ENCODE data around the gene PPP1R12B.
"Not testable (repeated sequence)": the region's sequence is repeated elsewhere in the genome, so short reads cannot be mapped to it uniquely, and the experiment has no call there.

The PPP1R12B gene

DNA sequence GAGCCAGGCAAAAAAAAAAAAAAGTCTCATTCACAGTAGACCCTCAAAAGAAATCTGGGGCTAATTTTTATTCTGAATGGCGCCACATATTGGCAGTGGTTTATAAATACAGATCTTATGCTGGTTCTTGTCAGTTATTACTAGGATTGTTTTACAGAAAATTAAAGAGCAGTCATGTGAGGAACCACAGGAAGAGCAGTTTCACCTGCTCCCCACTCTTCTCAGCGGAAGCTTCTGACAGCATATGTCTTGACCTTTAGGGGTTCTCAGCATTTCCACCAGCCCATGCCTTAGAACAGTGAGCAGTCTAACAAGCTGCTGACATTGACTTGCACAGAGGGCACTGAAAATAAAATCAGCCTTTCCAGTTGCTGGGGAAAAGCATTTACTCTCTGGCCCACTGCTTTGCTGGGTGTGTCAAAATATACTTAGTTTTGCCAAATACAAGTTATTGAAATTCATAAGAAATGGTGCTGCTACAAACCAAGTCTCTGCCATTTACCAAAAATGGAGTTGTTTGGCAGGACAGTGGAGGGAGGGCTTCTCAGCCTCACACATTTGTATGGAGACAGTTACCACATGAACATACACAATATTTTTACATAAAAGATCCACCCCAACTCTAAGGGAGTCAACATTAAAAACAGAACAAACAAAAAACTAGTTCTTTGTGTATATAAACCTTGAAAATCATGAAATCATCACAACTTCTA is 217.5 kb downstream of the PPP1R12B start:
- DNase-seq = no peak

DNA sequence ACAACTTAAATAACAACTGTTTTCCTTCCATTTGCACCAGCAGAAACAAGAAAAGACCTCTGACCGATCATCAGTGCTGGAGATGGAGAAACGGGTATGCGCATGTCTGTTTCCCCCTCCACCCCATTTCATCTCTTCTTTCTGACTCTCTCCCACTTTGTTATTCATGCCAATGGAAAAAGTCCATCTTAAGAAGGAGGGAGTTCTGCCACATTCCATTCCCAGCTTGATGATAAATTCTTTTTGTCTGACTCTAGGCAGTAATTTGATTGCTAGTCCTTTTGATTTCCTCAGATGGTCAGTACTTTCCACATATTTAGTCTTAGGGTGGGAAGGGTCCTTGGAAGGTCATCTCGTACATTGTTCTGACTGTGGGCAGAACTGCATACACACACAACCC is 219.2 kb downstream of the PPP1R12B start:
- no peak for DNase-seq

DNA sequence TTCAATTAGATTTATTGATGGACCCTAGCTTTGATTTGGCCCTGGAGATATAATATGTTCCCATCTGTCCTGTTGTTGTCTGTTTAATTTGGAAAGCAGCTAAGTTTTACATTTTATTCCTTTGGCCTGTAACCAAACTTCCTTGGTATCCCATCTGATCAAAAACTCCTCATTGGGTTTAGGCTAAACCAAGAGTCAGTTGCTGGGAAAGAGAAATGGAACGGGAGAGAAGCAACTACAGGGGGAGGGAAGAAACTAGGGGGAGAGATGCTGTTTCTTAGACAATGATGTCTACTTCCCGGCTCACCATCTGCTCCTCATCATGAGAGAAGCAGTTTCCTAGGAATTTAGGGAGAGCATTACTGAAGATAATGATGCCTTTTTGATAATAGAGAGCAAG is 219.9 kb downstream of the PPP1R12B start:
- no peak for DNase-seq

DNA sequence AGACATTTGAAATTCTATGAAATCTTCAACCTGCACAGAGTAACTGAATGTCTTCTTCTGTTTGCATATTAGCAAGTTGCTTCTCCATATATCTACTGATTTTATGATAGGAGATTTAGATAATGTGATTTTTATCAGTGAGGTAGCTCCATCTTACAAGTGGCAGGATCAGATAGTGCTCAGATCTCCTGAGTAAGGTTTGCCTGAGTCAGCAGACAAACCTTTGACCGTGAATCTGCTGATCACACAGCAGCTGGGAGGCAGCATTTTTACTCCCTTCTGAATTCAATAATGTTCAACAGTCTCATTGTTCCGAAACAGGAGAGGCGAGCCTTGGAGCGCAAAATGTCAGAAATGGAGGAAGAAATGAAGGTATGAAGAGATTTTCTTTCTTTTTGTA is 220.3 kb downstream of the PPP1R12B start:
- DNase-seq = no peak

DNA sequence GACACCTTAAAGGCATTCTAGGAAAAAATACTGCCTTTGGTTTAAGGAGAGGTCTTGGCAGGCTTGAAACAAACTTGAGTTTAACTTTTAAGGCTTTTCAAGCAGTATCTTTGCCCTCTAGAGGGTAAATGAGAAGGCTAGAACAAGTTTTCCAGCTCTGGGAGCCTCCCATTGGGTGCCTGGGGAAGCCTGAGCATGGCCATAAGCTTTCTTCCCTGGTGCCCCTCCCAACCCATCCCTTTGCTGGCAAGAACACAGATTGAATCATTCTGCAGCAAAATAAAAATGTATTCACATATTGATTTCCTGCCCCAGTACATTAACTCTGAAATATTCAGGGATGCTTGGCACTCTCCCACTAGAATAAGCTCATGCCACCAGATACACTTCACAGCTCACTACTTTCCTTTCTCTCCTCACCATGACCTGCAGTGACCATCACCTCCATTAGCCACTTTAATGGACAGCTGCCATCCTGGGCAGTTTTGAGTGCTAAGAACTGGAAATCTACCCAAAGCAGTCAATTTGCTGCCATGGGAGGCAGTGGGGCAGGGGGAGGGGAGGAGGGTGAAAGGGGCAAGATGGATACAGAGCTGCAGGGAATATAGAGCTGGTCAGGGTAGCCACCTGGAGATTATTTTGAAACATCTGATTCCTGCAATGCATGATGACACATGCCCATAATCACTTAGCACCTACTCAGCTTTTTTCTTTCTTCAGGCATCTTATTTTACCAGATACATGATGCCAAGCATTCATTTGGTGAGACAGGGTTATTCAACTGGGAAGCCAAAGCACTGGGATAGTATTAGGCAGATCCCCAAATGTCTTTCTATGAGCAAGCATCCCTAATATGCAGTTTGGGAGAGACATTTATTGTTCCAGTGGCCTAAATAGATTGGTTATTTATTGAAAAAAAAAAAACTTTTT is 221.2 kb downstream of the PPP1R12B start:
- DNase-seq = no peak

DNA sequence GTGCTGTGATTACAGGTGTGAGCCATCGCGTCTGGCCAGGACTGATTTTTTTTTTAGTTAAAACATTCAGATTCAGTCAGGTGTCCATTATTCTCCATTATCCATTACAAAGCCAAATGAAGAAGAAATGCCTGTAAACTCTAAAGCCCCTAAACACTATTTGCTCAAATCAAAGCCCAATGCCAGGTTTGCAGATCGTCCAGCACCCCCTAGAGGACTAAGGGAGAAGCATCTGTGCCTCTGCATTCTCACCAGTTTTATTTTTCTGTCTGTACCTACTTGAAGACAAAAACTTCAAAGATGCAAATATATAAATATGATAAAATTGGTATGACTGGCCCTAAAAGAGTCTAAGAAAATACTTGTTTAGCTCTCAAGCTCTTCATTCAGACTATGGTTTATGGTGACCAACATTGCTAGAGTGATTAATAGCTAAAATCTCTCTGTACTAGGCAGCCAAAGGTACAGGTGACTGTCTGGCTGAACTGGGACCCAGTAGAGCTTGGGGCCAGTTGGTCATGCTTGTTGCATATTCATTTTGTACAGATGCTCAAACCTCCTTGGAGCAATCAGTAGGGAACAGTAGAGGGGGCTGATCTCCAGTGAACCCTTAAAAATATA is 223.3 kb downstream of the PPP1R12B start:
- DNase-seq = no peak

DNA sequence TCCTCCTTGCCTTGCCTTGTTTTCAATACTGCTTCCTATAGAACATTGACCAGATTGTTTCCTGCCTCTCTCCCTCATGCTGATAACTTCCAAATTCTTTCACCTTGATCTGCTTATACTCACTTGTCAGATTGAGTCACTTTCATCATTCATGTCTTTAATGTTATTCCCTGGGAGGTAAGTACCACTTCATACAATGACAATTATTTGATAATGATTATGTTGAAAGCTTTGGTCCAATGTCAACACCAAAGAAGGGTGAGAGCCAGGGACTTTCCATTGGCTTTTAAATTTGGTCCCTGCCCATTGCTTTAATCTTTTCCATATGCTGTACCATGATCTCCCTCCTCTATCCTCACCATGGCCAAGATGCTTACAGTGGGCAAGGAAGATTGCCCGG is 224.4 kb downstream of the PPP1R12B start:
- no peak for DNase-seq

DNA sequence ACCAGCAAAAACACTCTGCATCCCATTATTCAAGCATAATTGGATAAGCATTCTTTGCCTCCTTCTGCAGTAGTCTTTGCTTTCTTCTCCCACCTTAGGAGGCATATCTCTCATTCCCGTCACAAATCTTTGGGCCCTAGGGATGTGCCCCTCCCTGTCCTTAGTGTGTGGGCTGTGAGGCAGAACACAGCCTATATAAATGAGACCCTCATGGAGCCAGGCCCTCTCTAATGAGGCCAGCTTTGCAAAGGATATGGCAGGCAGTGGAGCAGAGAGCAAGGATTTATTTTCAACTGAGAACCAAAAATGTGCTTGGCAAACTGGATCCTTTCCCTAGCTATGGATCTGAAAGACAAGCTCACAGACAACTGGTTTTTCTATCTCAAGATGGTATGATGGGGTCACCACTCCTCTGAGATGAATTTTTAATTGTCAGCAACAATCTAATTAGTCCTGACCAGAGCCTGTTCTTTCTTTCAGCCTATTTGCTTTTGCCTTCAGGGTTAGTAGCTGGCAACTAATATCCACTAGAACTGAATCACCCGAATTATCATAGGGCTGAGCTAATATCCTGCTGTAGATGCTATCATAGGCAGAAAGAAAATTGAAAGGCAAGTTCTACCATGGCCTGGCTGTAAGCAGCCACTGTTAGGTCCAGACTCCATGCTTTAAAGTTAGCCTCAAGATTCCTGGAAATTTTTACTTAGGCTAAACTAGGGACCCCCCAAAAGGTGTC is 227.6 kb downstream of the PPP1R12B start:
- no peak for DNase-seq

DNA sequence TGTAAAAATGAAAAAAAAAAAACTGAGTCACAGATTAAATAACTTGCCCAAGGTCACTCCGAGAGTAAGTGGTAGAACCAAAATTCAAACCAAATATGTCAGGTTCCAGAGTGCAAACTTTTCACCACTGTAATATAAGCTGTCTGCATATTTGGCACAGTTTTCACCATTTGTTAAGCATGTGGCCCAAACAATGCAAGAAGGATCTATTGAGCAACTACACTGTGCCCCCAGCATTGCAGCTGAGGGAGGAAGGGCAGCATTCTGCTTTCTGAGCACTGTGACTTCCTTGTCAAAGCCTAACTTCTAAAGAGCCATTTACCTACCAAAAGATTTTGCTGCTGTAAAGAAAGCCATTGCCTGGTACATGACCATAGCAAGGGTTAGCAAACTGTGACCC is 228.3 kb downstream of the PPP1R12B start:
- no peak for DNase-seq

DNA sequence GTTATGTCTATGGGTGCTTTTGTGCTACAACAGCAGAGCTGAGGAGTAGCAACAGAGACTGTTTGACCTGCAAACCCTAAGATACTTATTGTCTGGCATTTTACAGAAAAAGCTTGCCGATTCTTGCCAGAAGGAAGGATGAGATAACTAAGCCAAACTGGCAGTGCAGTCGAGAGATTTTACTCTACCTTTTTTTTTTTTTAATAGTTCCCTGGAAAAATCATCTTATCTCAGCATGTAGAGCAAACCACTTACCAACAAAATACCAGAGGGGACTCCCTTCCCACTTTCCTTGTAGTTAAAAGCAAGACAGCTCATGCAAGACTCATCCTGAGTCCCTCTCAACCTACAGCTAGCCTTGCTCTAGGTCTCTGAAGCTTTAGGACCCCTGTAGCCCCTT is 228.9 kb downstream of the PPP1R12B start:
- DNase-seq = no peak

DNA sequence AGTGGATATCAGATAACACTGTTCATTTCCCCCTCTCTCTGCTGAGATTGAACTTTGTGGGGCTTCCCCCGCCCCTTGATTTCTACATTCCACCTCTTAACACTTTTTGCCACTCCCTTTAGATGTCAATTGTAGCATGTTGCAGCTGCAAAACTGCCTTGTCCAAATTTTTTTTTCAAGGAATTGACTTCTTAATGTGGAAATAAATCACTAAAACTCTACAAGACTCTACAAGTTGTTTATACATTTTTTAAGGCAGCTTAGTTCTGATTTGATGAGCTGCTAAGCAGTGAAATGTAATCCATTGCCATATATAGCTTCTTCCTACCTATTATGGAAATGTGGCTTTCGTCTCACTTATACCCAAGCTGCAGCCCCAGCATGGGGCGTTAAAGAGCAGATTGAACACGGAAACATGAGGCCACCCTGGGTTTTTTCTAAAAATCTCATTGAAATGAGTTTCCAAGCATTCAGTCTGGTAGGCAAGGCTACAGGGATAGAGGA is 229.6 kb downstream of the PPP1R12B start:
- no peak for DNase-seq

DNA sequence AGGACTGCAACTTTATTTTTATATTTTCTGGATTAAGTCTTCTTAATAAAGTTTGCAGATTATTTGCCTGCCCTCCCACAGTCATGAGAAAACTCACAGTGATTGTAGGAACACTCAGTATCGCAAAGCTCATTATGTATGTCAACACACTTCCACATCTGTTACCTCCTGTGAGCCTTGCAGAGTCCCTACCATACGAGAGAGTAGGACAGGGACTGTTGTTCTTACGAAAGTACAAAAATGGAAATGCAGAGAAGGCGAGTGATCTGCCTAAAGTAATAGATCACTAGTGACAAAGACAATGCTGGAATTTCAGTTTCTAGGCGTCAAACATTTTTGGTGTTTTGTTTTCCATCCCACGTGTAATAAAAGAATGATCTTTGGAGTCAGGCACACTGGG is 230.1 kb downstream of the PPP1R12B start:
- DNase-seq = no peak

DNA sequence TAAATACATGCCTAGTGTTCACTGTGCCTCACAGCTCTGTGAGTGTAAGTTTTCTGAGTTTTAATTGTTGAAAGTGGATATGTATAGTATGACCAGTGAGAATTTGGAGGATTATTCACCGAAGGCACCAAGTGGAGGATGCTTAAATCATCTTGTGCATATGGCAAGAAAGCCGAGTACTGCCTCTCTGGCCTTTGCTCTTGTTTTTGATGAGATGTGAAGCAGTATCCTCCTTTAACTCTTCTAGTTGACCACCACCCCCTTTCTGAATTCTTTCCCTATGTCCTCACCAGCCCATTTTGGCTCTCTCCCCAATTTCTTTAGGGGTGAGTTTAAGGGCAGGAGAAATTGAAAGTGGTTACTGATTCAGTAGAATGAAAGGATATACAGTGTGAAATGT is 231.3 kb downstream of the PPP1R12B start:
- no peak for DNase-seq

DNA sequence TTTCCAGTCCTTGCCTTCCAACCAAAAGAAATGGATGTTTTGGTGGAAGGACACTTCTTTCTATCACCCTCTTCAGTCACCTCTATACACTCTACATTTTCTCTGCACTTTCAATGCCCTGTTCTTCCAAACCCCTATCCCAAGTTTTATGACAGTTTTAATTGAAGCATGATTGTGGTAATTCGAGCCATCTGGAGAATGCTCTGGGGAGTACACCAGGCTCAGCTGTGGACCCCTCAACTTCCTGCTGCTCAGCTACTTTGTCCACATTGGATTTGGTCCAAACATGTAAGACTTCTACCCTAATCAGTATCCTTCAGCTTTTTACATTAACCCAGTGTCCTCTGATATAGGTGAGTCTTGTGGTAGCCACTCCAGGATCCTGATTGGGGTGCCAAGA is 232.1 kb downstream of the PPP1R12B start:
- no peak for DNase-seq

DNA sequence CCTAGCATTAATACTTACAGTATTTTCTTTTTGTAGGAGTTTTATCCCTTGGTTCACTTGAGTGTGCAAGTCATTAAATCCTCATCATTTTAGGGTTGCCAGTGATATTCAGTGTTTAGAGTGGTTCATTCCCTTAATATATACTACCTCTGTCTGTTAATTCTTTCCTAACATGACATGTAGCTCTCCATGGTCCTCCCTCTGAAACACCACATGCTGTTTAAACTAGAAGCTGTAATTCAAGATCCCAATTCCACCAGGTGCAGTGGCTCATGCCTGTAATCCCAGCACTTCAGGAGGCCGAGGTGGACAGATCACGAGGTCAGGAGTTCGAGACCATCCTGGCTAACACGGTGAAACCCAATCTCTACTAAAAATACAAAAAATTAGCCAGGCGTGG is 233.9 kb downstream of the PPP1R12B start:
- DNase-seq = not testable (repeated sequence)

DNA sequence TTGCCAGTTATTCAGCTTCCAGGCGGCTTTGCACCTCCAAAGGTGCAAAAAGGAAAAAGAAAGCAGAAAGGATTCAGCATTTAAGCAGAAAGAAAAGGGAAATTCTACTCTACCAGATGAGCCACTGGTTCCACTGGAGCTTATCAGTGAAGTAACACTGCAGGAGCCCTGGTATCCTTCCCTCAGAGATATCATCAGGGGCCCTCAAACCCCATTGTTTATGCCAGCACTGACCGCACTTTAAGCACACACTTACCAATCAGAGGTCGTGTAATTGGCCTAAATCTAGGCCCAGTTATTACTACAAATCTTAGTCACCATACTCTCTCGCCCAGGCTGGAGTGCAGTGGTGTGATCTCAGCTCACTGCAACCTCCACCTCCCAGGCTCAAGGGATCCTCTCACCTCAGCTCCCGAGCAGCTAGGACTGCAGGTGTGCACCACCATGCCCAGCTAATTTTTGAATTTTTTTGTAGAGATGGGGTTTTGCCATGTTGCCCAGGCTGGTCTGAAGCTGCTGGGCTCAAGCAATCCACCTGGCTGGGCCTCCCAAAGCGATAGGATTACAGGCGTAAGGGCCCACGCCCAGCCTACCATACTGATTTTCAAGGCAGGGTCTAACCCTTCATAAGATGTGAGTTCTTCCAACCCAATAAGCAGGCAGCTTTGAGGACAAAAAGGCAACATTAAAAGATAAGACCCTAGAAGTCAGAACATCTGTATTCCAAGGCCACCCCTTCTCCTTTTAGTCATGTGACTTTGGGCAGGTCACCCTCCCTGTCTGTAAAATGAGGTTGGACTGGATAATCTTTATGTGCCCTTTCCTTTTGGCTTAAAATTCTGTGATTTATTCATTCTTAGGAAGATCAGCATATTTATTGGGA is 236.4 kb downstream of the PPP1R12B start:
- no peak for DNase-seq

DNA sequence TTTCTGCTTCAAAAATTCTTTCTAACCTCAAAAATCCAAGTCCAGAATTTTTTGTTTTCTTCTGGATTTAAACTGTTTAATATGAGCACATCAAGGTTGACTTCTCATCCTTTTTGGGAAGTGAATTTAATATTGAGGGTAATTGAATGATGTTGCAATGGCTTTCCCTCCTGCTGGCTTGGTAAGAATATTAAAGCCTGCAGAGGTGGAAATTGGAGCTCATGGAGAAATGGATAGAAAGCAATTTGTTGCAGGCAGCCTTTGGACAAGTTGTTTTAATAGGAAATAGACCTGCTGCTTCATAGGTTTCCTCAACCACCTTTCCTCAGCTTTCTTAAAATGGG is 237.1 kb downstream of the PPP1R12B start:
- DNase-seq = no peak

DNA sequence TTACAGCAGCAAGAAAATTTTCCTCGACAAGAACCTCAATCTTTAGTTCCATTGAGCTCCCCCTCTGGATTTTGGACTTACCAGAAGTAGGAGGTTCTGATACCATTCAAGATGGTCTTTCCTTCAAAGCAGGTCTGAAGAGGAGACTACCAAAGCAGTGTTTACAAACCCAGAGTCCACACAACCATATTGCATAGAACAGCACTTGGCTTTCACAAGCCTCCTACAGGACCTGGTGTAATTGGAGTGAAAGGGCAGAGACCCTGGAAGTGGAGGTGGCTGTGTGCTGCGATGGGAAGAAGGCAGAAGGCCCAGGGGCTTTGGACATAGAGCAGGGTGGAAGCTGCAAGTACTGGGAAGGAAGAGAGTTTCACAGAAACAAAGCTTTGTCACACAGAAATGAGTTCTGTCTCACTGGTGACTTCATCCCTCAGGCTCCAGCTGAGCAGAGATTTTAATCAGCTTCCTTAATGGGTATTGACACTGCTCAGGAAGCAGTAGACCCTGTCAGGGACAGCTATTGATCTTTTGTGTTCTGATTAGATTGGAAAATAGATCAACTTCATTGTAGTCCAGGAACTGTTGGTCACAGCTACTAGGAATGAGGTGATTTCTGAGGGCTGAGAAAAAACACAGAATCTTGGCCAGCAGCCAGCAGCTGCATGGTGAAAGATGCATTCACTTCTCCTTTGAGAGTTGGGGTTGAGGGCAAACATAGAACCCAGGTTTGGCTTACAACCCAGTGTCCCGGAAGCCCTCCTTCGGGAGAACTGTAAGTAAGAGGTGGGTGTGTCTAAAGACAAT is 237.7 kb downstream of the PPP1R12B start:
- no peak for DNase-seq

DNA sequence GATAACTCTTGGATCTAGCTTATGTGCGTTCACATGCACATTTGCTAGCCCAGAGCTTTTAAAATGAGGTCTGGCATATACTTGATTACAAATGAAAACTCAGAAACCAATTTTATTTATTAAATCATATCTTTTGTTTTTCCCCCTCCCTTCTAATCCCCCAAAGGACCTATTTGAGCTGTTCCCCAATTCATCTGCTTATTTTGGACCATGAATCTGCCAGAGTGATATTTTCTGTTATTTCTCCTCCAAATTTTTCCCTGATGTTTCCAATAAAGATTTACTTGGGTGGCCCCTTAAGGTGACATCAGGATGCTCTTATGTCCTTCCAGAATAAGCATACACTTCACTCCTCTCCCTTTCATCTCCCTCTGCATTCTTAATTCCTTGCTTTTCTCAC is 238.4 kb downstream of the PPP1R12B start:
- DNase-seq = no peak

DNA sequence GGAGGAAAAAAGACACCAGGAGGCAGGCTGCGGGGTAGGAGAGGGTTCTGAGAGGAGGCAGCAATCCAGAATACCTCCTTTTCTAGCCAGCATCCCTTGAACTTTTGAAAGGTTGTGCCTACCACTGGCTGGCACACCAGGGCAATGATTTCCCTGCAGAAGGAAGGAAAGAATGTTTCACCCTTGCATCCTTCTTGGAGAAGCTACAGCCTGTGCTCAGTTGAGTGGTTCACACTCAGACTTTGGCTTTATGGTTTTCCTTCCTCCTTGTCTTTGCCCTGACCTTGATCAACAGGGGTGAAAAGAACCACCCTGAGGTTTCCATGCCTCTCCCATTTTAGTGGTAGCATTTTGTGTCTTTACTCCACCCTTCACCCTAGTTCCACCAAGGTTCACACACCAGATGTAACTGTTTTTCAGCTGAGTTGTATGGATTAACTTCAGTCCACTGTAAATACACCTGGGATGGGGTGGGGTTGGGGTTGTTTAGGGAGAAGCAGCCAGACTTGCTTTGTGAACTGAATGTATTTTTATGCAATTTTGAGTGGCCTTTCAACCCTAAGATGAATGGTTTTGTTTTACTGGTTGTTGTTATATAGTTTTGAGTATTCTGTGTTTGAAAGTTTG is 239.5 kb downstream of the PPP1R12B start:
- no peak for DNase-seq
